Measurements from ENCODE around the gene MYO1D. TPM values are rescaled to one million over a fixed set of nuclear protein-coding genes. Genes with fewer than 3 reads are reported as not detected.
"Not testable (repeated sequence)": the region's sequence is repeated elsewhere in the genome, so short reads cannot be mapped to it uniquely, and the experiment has no call there.

MYO1D gene
- total RNA-seq, 1 donor from 2014 or later: 12.1 TPM

DNA sequence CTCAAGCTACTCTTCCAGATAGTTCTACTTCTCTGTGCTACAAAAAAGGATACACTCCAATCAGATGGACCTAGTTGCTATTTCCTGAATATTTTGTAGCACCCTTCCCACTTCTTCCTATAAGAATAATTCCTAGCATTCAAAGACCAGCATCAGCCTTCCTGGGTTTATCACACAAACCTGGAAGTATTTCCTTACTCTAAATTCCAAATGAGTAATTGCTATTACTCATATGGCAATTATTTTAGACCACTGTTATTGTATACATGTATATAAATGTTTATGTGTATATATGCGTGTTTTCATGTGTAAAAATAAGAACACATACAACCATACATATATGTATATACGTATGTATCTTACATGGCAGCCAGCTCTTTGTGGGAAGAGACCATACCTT is 130.6 kb downstream of the MYO1D start:
- H3K4me3 Mint-ChIP-seq: no peak overlapping the region
- no peaks in the 10 kb centered on the region for H3K4me1 Mint-ChIP-seq (ENCODE audit: low read depth)
- no peak overlapping the region for H3K27ac Mint-ChIP-seq
- no peaks in the 10 kb centered on the region for H3K36me3 Mint-ChIP-seq (ENCODE audit: low read depth)
- intact Hi-C loops (cut with micrococcal nuclease): no loop called here
- H3K27me3 Mint-ChIP-seq (ENCODE audit: insufficient read depth): peaks cover 2% of the 10 kb centered on the region
- DNase-seq (ENCODE audit: low spot score): no peak
- no peaks in the 10 kb centered on the region for H3K9me3 Mint-ChIP-seq

DNA sequence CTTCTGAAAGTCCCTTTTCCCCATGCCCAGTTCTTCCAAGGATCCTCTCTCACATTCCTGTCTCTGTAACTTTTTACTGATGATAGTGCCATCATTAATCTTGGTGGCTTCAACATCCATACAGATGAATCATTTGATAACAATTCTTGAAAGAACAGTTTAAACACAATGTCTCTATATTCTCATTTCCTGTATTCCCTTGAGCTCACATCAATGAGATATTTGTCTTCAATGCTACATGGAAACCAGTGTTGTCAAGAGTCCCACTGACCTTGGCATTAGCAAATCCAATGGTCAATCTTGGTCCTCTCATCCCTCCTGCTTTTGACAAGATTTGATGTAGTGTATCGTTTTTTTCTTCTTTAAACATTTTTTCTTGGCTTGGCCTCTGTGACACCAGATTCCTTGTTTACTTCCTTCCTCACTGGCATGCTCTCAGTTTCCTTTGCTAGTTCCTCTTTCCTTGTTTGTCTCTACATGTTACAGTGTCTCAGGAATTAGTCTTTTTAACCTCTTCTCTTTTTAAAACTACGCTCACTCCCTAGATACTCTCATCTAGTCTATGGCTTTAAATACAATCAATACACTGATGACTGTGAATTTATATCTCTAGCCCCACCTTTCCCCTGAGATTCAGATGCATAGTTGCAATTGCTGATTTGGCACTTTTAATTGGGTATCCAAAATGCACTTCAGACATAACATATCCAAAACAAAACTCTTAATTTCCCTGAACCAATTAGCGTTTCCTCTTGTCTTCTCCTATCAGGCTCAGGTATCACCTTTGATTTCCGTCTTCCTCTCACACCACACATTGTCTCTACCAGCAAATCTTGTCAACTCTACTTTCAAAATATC is 134.0 kb downstream of the MYO1D start:
- DNase-seq (ENCODE audit: low spot score): no peak
- no peak overlapping the region for H3K27ac Mint-ChIP-seq
- H3K36me3 Mint-ChIP-seq (ENCODE audit: low read depth): no peaks in the 10 kb centered on the region
- intact Hi-C loops (cut with micrococcal nuclease): no loop called here
- H3K9me3 Mint-ChIP-seq: no peaks in the 10 kb centered on the region
- H3K4me3 Mint-ChIP-seq: no peak overlapping the region
- peaks cover 2% of the 10 kb centered on the region for H3K27me3 Mint-ChIP-seq (ENCODE audit: insufficient read depth)
- H3K4me1 Mint-ChIP-seq (ENCODE audit: low read depth): no peaks in the 10 kb centered on the region

DNA sequence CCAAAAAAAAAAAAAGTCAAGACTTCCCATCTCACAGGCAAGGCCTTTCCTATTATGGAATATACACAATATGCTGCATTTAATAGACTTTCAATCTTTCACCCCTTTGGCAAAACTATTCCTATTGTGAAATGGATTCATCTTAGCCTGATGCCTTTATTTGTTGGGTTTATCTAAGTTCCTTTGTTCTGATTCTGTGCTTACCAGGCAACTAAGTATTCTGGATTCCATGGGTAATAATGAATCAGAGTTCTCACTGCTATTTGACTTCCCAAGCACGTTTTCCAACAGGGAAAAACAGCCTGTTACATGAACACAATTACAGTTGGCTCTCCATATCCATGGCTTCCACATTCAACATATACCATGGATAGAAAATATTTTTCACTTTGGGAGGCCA is 135.5 kb downstream of the MYO1D start:
- no peak overlapping the region for H3K27ac Mint-ChIP-seq
- peaks cover 2% of the 10 kb centered on the region for H3K27me3 Mint-ChIP-seq (ENCODE audit: insufficient read depth)
- no peaks in the 10 kb centered on the region for H3K36me3 Mint-ChIP-seq (ENCODE audit: low read depth)
- intact Hi-C loops (cut with micrococcal nuclease): no loop called here
- no peak for DNase-seq (ENCODE audit: low spot score)
- H3K9me3 Mint-ChIP-seq: no peaks in the 10 kb centered on the region
- no peak overlapping the region for H3K4me3 Mint-ChIP-seq
- H3K4me1 Mint-ChIP-seq (ENCODE audit: low read depth): no peaks in the 10 kb centered on the region

- intact Hi-C loops (cut with micrococcal nuclease): no loop called here
- Mint-ChIP-seq H3K4me1 (ENCODE audit: low read depth) (no peaks in the 10 kb centered on the region), H3K27me3 (ENCODE audit: insufficient read depth) (no peaks in the 10 kb centered on the region), H3K36me3 (ENCODE audit: low read depth) (no peaks in the 10 kb centered on the region), H3K4me3 (no peak overlapping the region), H3K9me3 (no peaks in the 10 kb centered on the region), H3K27ac (no peak overlapping the region)
- DNase-seq (ENCODE audit: low spot score): no peak
Measured at GRCh38 chr17:32739722-32740121, 137.2 kb downstream of the MYO1D start.

DNA sequence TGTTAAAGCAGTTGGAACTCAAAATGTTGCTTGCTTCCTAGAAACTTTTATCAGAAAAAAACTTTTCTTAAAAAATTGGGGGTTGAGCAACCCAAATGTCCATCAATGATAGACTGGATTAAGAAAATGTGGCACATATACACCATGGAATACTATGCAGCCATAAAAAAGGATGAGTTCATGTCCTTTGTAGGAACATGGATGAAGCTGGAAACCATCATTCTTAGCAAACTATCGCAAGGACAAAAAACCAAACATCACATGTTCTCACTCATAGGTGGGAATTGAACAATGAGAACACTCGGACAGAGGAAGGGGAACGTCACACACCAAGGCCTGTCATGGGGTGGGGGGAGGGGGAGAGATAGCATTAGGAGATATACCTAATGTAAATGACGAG is 137.8 kb downstream of the MYO1D start:
- H3K9me3 Mint-ChIP-seq; H3K36me3 Mint-ChIP-seq (ENCODE audit: low read depth); intact Hi-C loops (cut with micrococcal nuclease); DNase-seq (ENCODE audit: low spot score); H3K27me3 Mint-ChIP-seq (ENCODE audit: insufficient read depth); H3K27ac Mint-ChIP-seq; H3K4me1 Mint-ChIP-seq (ENCODE audit: low read depth); H3K4me3 Mint-ChIP-seq: not testable (repeated sequence)

- H3K4me1 Mint-ChIP-seq (ENCODE audit: low read depth): no peaks in the 10 kb centered on the region
- no peak for DNase-seq (ENCODE audit: low spot score)
- no peak overlapping the region for H3K27ac Mint-ChIP-seq
- no peak overlapping the region for H3K4me3 Mint-ChIP-seq
- H3K9me3 Mint-ChIP-seq: peaks cover 5% of the 10 kb centered on the region
- H3K36me3 Mint-ChIP-seq (ENCODE audit: low read depth): no peaks in the 10 kb centered on the region
- peaks cover 2% of the 10 kb centered on the region for H3K27me3 Mint-ChIP-seq (ENCODE audit: insufficient read depth)
- intact Hi-C loops (cut with micrococcal nuclease): no loop called here
Measured at GRCh38 chr17:32733401-32733800, 143.5 kb downstream of the MYO1D start.

DNA sequence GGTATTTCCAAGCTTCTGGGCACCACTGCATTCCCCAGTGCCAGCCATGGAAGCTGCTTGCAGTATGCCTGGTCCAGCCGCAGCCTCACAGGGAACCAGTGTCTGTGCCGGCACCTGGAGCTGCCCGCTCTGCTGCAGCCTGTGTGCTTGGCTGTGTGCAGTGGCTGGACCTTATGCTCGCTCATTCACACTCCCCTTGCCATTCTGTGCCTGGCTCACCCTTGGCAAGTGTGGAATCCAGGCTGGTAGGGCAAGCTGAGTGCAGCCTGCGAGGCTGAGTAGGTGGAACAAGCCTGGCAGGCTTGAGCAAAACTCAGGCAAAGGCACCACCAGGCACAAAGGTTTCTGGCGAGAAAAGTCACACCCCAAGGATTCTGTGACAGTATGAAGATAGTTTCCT is 144.0 kb downstream of the MYO1D start:
- no peak for DNase-seq (ENCODE audit: low spot score)
- Mint-ChIP-seq H3K4me3 (no peak overlapping the region), H3K4me1 (ENCODE audit: low read depth) (no peaks in the 10 kb centered on the region), H3K27me3 (ENCODE audit: insufficient read depth) (peaks cover 4% of the 10 kb centered on the region), H3K9me3 (peaks cover 5% of the 10 kb centered on the region), H3K36me3 (ENCODE audit: low read depth) (no peaks in the 10 kb centered on the region), H3K27ac (no peak overlapping the region)
- intact Hi-C loops (cut with micrococcal nuclease): no loop called here

DNA sequence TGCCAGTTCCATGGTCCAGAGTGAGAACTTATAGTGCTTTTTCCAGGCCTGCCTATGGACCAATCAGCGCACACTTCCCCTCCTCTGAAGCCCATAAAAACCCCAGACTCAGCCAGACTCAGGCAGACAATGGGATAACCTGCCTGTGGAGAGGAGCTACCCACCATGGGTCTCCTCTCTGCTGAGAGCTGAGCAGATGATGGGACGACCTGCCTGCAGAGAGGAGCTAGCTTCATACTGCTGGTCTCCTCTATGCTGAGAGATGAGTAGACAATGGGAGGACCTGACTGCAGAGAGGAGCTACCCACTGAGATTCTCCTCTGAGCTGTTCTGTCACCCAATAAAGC is 144.7 kb downstream of the MYO1D start:
- Mint-ChIP-seq H3K4me1 (ENCODE audit: low read depth) (no peaks in the 10 kb centered on the region), H3K27me3 (ENCODE audit: insufficient read depth) (peaks cover 4% of the 10 kb centered on the region), H3K36me3 (ENCODE audit: low read depth) (no peaks in the 10 kb centered on the region), H3K9me3 (peaks cover 5% of the 10 kb centered on the region), H3K27ac (no peak overlapping the region), H3K4me3 (no peak overlapping the region)
- DNase-seq (ENCODE audit: low spot score): no peak
- intact Hi-C loops (cut with micrococcal nuclease): no loop called here

DNA sequence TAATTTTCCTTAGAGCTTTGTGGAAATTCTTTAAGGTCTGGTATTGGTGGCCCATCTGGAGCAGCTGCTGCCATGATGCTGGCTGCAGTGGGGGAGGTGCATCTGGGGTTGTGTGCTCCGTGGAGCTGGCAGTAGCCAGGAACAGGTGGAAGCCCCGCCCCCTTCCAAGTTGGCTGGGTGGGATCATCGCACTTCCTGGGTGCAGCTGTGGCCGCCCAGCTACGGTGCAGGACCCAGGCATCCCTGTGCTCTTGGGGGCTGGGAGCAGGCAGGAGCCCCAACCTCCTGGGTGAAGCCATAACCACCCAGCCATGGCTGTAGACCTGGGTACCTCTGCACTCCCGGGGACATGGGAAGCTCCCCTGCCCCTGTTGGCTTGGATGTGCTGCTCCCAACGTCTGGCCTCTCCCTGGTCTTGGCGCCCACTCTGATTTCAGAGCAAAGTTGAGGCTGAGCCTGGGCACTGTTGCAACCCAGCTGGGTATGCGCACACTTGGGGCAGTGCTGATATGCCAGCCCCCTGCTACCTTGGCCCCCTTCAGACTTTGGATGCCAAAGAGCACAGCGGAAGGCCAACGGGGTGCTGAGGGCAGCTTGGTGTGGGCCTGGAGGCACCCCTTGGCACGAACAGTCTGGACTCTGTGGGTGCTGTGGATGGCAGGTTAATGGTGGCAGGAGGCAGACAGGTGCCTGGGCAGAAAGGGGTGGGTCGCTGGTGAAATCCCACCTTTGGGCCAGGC is 145.2 kb downstream of the MYO1D start:
- H3K27ac Mint-ChIP-seq: no peak overlapping the region
- DNase-seq (ENCODE audit: low spot score): no peak
- H3K27me3 Mint-ChIP-seq (ENCODE audit: insufficient read depth): peaks cover 4% of the 10 kb centered on the region
- no peaks in the 10 kb centered on the region for H3K36me3 Mint-ChIP-seq (ENCODE audit: low read depth)
- no peak overlapping the region for H3K4me3 Mint-ChIP-seq
- intact Hi-C loops (cut with micrococcal nuclease): no loop called here
- H3K9me3 Mint-ChIP-seq: peaks cover 5% of the 10 kb centered on the region
- H3K4me1 Mint-ChIP-seq (ENCODE audit: low read depth): no peaks in the 10 kb centered on the region

GRCh38 chr17:32727681-32728080 is 149.2 kb downstream of the MYO1D start:
- Mint-ChIP-seq H3K4me1 (ENCODE audit: low read depth) (no peaks in the 10 kb centered on the region), H3K9me3 (peaks cover 12% of the 10 kb centered on the region), H3K27me3 (ENCODE audit: insufficient read depth) (peaks cover 4% of the 10 kb centered on the region), H3K27ac (no peak overlapping the region), H3K36me3 (ENCODE audit: low read depth) (no peaks in the 10 kb centered on the region), H3K4me3 (no peak overlapping the region)
- intact Hi-C loops (cut with micrococcal nuclease): no loop called here
- DNase-seq (ENCODE audit: low spot score): no peak

DNA sequence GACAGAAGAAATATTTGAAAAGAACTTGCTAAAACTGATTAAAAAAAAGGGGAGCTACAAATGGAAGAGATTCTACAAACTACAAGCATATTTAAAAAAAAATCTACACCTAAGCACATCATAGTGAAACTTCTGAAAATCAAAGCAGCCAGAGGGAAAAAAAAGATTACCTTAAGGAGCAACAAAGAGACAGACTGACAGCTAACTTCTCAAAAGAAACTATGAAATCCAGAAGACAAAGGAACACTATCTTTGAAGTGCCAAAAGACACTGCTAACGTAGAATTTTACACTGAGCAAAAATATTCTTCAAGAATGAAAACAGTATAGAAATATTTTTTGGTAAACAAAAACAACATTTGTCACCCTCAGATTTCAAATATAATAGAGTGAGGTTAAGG is 151.2 kb downstream of the MYO1D start:
- peaks cover 7% of the 10 kb centered on the region for H3K27me3 Mint-ChIP-seq (ENCODE audit: insufficient read depth)
- H3K36me3 Mint-ChIP-seq (ENCODE audit: low read depth): no peaks in the 10 kb centered on the region
- intact Hi-C loops (cut with micrococcal nuclease): no loop called here
- no peak for DNase-seq (ENCODE audit: low spot score)
- H3K4me3 Mint-ChIP-seq: no peak overlapping the region
- peaks cover 7% of the 10 kb centered on the region for H3K9me3 Mint-ChIP-seq
- no peaks in the 10 kb centered on the region for H3K4me1 Mint-ChIP-seq (ENCODE audit: low read depth)
- H3K27ac Mint-ChIP-seq: no peak overlapping the region

DNA sequence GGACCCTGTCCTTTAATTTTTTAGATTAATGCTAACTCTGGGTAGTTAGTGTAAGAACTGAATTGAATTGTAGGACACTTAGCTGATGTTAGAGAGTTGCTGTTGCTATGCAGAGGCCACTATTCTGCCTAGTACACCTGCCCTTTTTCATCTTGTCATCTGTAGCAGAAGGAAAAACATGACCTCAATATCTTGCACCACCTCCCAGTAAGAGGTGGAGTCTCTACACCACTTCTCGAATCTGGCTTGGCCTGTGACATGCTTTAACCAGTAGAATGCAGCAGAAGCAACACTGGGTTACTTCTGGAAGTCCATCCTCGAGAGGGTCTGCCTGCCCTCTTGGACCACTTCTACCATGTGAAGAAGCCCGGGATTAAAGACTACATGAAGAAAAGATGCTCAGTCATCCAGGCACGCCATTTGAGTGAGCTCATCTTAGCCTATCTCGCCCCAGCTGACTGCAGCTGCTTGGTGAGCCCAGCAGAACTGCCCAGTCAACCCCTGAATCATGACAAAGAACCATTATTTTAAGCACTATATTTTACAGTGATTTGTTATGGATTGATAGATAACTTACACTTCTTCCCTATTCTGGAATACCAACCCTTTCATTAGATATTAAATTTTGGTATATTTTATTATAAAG is 153.5 kb downstream of the MYO1D start:
- H3K4me1 Mint-ChIP-seq (ENCODE audit: low read depth): no peaks in the 10 kb centered on the region
- no peak overlapping the region for H3K4me3 Mint-ChIP-seq
- H3K9me3 Mint-ChIP-seq: peaks cover 7% of the 10 kb centered on the region
- peaks cover 5% of the 10 kb centered on the region for H3K27me3 Mint-ChIP-seq (ENCODE audit: insufficient read depth)
- H3K36me3 Mint-ChIP-seq (ENCODE audit: low read depth): no peaks in the 10 kb centered on the region
- no peak for DNase-seq (ENCODE audit: low spot score)
- no peak overlapping the region for H3K27ac Mint-ChIP-seq
- intact Hi-C loops (cut with micrococcal nuclease): no loop called here

- H3K9me3 Mint-ChIP-seq: peaks cover 7% of the 10 kb centered on the region
- peaks cover 3% of the 10 kb centered on the region for H3K27me3 Mint-ChIP-seq (ENCODE audit: insufficient read depth)
- H3K36me3 Mint-ChIP-seq (ENCODE audit: low read depth): no peaks in the 10 kb centered on the region
- no peak overlapping the region for H3K4me3 Mint-ChIP-seq
- DNase-seq (ENCODE audit: low spot score): no peak
- no peak overlapping the region for H3K27ac Mint-ChIP-seq
- intact Hi-C loops (cut with micrococcal nuclease): no loop called here
- no peaks in the 10 kb centered on the region for H3K4me1 Mint-ChIP-seq (ENCODE audit: low read depth)
Measured at GRCh38 chr17:32722733-32723132, 154.2 kb downstream of the MYO1D start.

All from activated T-helper 1 cell treated with anti-CD3 and anti-CD28 coated beads, Interleukin-12 subunit alpha, Interleukin-12 subunit beta, Interleukin-2, Interleukin-4 antibody, amounts not matched to agents 30 ng/mL and 10 ng/mL and 1 ng/mL, durations not matched to agents 14 hours and 24 hours and 36 hours (primary cell).